Esophagus squamous epithelium (tissue), 4 donors: ENCODE results near the gene JUNB.
A peak's percentile ranks its signal among the peaks of the same experiment; 100 is the strongest.

ENCODE experiments used
- CTCF ChIP-seq, 6 experiments: fragments of 450-650 bp in 4 of 6; fragments of 200-600 bp in 2 of 6; sonication (generic) in 2 of 6; IDR thresholded peaks; one replicate each; pipeline ENCODE4 v1.5.1; 2016 to 2019; ENCODE audit warnings: antibody characterized with exemption in 6 of 6, mild to moderate bottlenecking in 4 of 6, moderate library complexity in 4 of 6
- POLR2A ChIP-seq, 4 donors: fragments of 450-650 bp; IDR thresholded peaks; one replicate each; pipeline ENCODE4 v1.6.1; 2017; ENCODE audit warnings: antibody characterized with exemption in 4 of 4, mild to moderate bottlenecking in 4 of 4, moderate library complexity in 3 of 4

- TF ChIP-seq CTCF (IDR thresholded peaks at IDR 0.05) (peak in 2 of 6 experiments; percentile 12 to 22), POLR2A (IDR thresholded peaks at IDR 0.05) (peak in 2 of 4 donors; percentile 77 to 90)
Observed at GRCh38 chr19:12801466-12802266, 10.4 kb downstream of the JUNB start, which contains the start of the genes PRDX2 and THSD8.
